Activated CD4-positive, alpha-beta T cell treated with anti-CD3 and anti-CD28 coated beads, Interleukin-2, amount 10 ng/mL, durations not matched to agents 24 days and 14 days (primary cell): Measurements from ENCODE around the gene PRKCH. TPM values are rescaled to one million over a fixed set of nuclear protein-coding genes. Genes with fewer than 3 reads are reported as not detected.
A peak's percentile ranks its signal among the peaks of the same experiment; 100 is the strongest.

Experiments used
- DNase-seq: peaks from one replicate; pipeline ENCODE4 v3.0.0; 2022
- H3K27ac Mint-ChIP-seq: one replicate; pipeline ENCODE4 v1.8.0; 2022; ENCODE audit warnings: mild to moderate bottlenecking, mixed read lengths
- H3K27me3 Mint-ChIP-seq: one replicate; pipeline ENCODE4 v1.8.0; 2022; ENCODE audit warnings: mixed read lengths
- H3K36me3 Mint-ChIP-seq: one replicate; pipeline ENCODE4 v1.8.0; 2022; ENCODE audit warnings: low read depth, mild to moderate bottlenecking, mixed read lengths
- H3K4me1 Mint-ChIP-seq: one replicate; pipeline ENCODE4 v1.8.0; 2021; ENCODE audit warnings: mixed read lengths
- H3K4me3 Mint-ChIP-seq: one replicate; pipeline ENCODE4 v1.8.0; 2022; ENCODE audit warnings: mild to moderate bottlenecking, moderate library complexity, mixed read lengths
- H3K9me3 Mint-ChIP-seq: one replicate; pipeline ENCODE4 v1.8.0; 2021; ENCODE audit warnings: mixed read lengths
- intact Hi-C: fragments of 100-400 bp; cut with micrococcal nuclease; formaldehyde crosslinking; loops from one replicate; pipeline ENCODE4 v1.15.1; 2023
- total RNA-seq: library from RNA; stranded (reverse); gene quantifications from 2 replicates; pipeline ENCODE4 v1.2.3, GENCODE V29; 2022

Gene PRKCH
- total RNA-seq, 1 donor from 2014 or later, result 118 TPM

- Mint-ChIP-seq H3K27me3 (no peaks in the 10 kb centered on the region), H3K27ac (peak overlapping the region; percentile 42), H3K4me3 (peak overlapping the region; percentile 93), H3K9me3 (no peaks in the 10 kb centered on the region), H3K36me3 (peaks cover 24% of the 10 kb centered on the region), H3K4me1 (peaks cover 17% of the 10 kb centered on the region)
- intact Hi-C loops, result loop anchor here (5.0 to 10.0 kb wide), 3 partner anchors 36 to 134 kb away; partner anchors contain the start of gene TMEM30B
- DNase-seq, result no peak
These were observed 484 bp upstream of the PRKCH start for GRCh38 chr14:61320806-61321384.

DNA sequence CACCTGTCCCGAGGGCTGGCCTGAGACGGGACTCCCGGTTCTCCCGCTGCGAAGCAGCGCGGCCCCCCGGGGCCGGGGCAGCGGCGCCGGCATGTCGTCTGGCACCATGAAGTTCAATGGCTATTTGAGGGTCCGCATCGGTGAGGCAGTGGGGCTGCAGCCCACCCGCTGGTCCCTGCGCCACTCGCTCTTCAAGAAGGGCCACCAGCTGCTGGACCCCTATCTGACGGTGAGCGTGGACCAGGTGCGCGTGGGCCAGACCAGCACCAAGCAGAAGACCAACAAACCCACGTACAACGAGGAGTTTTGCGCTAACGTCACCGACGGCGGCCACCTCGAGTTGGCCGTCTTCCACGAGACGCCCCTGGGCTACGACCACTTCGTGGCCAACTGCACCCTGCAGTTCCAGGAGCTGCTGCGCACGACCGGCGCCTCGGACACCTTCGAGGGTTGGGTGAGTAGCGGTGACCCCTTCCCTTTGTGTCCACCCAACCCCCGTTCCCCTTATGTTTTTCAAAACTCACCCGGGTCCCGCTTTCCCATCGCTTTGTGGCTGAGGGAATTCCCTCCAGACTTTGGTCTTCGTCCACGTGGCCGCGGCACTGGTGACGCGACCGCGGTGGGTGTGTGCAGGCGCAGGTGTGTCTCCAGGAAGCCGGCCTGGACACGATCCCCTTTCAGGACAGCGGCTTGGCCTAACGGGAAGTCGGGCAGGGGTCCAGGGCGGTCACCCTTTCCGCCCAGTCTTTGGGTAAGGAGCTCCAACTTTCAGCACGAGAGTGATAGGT, 826 bp downstream of the PRKCH start:
- no peak for DNase-seq
- Mint-ChIP-seq H3K4me1 (peaks cover 27% of the 10 kb centered on the region), H3K9me3 (no peaks in the 10 kb centered on the region), H3K27me3 (no peaks in the 10 kb centered on the region), H3K27ac (peak overlapping the region; percentile 91), H3K36me3 (peaks cover 33% of the 10 kb centered on the region), H3K4me3 (peak overlapping the region; percentile 93)
- intact Hi-C loops, result loop anchor here (5.0 to 10.0 kb wide), 3 partner anchors 35 to 133 kb away; partner anchors contain the start of gene TMEM30B

DNA sequence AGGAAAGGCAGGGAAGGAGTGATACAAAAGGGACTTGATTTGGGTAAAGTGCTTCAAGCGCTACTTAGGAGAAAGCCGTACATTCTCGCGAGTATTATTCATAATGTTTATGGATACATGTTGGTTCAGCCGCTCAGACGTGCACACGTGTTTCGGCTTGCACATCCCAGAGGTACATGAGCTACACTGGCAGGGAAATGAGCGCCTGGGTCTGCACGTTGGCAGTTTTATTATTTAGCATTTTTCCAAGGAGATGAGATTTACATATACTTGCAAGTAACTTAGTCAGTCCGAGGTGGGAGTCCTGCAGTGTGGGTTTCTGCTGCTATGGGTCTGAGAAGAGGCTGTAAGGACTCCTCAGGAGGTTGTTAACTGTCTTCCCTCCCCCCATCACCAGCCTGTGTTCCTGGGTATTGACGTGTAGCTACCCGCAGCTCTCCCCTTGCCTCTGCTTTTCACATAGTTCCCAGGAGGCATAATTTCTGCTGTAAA, 1.5 kb downstream of the PRKCH start:
- no peaks in the 10 kb centered on the region for H3K27me3 Mint-ChIP-seq
- H3K27ac Mint-ChIP-seq, result peak overlapping the region; percentile 91
- peaks cover 33% of the 10 kb centered on the region for H3K4me1 Mint-ChIP-seq
- H3K36me3 Mint-ChIP-seq, result peaks cover 34% of the 10 kb centered on the region
- intact Hi-C loops, result loop anchor here (1.0 to 10.0 kb wide), 4 partner anchors 26 to 132 kb away; partner anchors contain the start of gene TMEM30B
- DNase-seq, result peak; percentile 84
- H3K9me3 Mint-ChIP-seq, result no peaks in the 10 kb centered on the region
- peak overlapping the region; percentile 93 for H3K4me3 Mint-ChIP-seq

GRCh38 chr14:61323970-61324369, 2.6 kb downstream of the PRKCH start:
- H3K9me3 Mint-ChIP-seq, result no peaks in the 10 kb centered on the region
- intact Hi-C loops, result loop anchor here (1.0 to 10.0 kb wide), 4 partner anchors 27 to 131 kb away; partner anchors contain the start of gene TMEM30B
- H3K4me1 Mint-ChIP-seq, result peaks cover 41% of the 10 kb centered on the region
- peaks cover 37% of the 10 kb centered on the region for H3K36me3 Mint-ChIP-seq
- H3K4me3 Mint-ChIP-seq, result peak overlapping the region; percentile 93
- no peaks in the 10 kb centered on the region for H3K27me3 Mint-ChIP-seq
- peak; percentile 63 for DNase-seq
- H3K27ac Mint-ChIP-seq, result peak overlapping the region; percentile 91

DNA sequence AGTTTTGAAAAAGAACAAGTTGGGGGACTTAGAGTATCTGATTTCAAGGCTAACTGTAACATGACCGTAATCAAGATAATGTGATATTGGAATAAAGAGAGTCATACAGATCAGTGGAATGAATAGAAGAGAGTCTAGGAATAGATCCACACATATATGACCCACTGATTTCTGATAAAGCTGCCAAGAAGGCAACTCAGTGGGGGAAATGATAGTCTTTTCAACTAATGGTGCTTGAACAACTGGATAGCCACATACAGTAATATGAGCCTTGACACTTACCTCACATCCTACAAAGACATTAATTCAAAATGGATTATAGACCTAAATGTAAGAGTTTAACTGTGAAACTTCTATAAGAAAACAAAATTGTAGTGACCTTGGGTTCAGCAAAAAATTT, 3.8 kb downstream of the PRKCH start:
- Mint-ChIP-seq H3K4me3 (peak overlapping the region; percentile 87), H3K9me3 (no peaks in the 10 kb centered on the region), H3K27ac (peak overlapping the region; percentile 90), H3K36me3 (peaks cover 43% of the 10 kb centered on the region), H3K27me3 (no peaks in the 10 kb centered on the region), H3K4me1 (peaks cover 50% of the 10 kb centered on the region)
- peak; percentile 54 for DNase-seq
- intact Hi-C loops, result loop anchor here (10.0 kb wide), 1 partner anchor 130 kb away; no protein-coding TSS in a partner anchor

DNA sequence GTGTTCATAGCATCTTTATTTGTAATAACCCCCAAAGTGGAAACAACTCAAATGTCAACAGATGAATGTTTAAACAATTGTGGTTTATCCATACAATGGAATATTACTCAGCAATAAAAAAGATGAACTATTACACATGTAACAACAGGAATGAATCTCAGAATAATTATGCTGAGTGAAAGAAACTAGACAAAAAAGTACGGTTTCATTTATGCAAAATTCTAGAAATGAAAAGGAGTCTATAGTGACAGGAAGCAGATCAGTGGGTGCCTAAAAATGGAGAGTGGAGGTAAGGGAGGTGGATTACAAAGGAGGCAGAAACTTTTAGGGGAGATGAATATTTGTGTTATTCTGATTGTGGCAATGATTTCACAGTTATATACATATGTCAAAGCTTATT, 4.8 kb downstream of the PRKCH start:
- H3K4me3 Mint-ChIP-seq, result peak overlapping the region; percentile 87
- peak overlapping the region; percentile 90 for H3K27ac Mint-ChIP-seq
- intact Hi-C loops, result loop anchor here (1.0 to 10.0 kb wide), 2 partner anchors 80 to 129 kb away; no protein-coding TSS in a partner anchor
- peak; percentile 59 for DNase-seq
- H3K27me3 Mint-ChIP-seq, result no peaks in the 10 kb centered on the region
- H3K9me3 Mint-ChIP-seq, result no peaks in the 10 kb centered on the region
- H3K4me1 Mint-ChIP-seq, result peaks cover 56% of the 10 kb centered on the region
- H3K36me3 Mint-ChIP-seq, result peaks cover 45% of the 10 kb centered on the region

GRCh38 chr14:61326847-61327246, 5.5 kb downstream of the PRKCH start:
- no peaks in the 10 kb centered on the region for H3K9me3 Mint-ChIP-seq
- peak; percentile 69 for DNase-seq
- H3K36me3 Mint-ChIP-seq, result peaks cover 45% of the 10 kb centered on the region
- peak overlapping the region; percentile 87 for H3K4me3 Mint-ChIP-seq
- intact Hi-C loops, result loop anchor here (1.0 to 10.0 kb wide), 2 partner anchors 79 to 128 kb away; no protein-coding TSS in a partner anchor
- H3K27ac Mint-ChIP-seq, result peak overlapping the region; percentile 90
- no peaks in the 10 kb centered on the region for H3K27me3 Mint-ChIP-seq
- peaks cover 59% of the 10 kb centered on the region for H3K4me1 Mint-ChIP-seq

DNA sequence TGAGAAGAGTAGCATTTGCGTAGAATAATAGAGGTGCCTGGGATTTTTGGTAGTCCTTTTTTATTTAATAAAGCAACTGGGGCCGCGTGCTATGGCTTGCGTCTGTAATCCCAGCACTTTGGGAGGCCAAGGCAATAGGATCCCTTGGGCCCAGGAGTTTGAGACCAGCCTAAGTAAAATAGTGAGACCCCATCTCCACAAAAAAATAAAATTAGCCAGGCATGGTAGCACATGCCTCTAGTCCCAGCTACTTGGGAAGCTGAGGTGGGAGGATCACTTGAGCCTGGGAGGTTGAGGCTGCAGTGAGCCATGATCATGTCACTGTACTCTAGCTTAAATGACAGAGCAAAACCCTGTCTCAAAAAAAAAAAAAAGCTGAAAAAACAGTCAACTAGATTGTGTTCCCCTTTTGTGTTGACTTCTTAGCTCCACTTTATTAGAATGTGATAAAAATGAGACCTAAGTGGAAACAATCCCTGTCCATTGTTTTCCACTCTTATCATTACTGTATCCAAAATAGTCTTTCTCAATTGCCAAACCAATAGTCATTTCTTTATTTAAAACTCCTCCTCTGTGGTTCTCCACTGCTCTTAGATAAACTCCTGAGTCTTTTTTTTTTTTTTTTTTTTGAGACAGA, 7.4 kb downstream of the PRKCH start:
- Mint-ChIP-seq H3K27me3 (no peaks in the 10 kb centered on the region), H3K4me1 (peaks cover 74% of the 10 kb centered on the region), H3K4me3 (peak overlapping the region; percentile 76), H3K9me3 (no peaks in the 10 kb centered on the region), H3K27ac (peak overlapping the region; percentile 89), H3K36me3 (peaks cover 41% of the 10 kb centered on the region)
- peak; percentile 60 for DNase-seq
- intact Hi-C loops, result loop anchor here (1.0 to 10.0 kb wide), 2 partner anchors 14 to 126 kb away; no protein-coding TSS in a partner anchor

DNA sequence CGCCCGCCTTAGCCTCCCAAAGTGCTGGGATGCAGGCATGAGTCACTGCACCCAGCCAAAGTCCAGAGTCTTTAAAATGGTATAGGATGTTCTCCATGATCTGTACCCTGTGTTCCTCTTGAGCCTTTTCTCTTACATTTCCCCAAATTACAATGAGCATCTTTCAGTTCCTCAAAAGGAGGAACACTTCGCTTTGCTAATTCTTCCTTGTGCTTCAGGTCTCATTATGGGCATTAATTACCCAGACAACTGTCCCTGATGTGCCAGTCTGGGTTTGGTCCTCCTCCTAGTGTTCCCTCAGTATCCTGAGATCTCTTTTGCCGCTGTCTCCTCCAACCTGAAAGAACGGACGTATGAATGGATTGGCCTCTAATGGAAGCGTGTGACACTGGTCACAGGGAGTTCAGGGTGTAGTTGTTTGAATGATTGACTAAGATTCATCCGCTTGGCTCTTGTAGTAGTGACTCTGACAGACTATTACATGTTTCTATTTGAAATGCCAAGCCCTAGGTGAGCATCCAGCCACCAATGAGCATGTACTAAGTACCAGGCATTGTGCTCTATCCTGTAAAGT, 8.2 kb downstream of the PRKCH start:
- peak; percentile 69 for DNase-seq
- Mint-ChIP-seq H3K4me3 (peak overlapping the region; percentile 76), H3K4me1 (peaks cover 75% of the 10 kb centered on the region), H3K36me3 (peaks cover 36% of the 10 kb centered on the region), H3K27me3 (no peaks in the 10 kb centered on the region), H3K27ac (peak overlapping the region; percentile 89), H3K9me3 (no peaks in the 10 kb centered on the region)
- intact Hi-C loops, result loop anchor here (2.0 to 10.0 kb wide), 5 partner anchors 59 to 575 kb away; partner anchors contain the start of gene HIF1A

DNA sequence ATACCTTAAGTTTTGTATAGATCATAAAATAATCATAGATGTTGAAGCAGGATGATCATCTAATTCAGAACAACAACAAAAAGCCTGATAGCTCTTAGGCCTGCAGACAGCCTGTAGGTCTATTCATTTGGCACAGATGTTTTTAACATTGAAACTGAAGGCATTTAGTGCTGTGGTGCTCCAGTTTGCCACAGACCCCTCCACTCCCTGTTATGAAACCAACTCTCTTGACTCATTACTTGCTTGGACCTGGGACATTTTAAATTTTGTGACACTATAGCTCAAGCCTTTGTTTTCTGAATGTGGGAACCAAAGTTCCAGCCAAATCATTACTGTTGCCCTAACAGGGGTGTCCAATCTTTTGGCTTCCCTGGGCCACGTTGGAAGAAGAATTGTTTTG, 9.1 kb downstream of the PRKCH start:
- DNase-seq, result peak; percentile 82
- Mint-ChIP-seq H3K27me3 (no peaks in the 10 kb centered on the region), H3K27ac (peak overlapping the region; percentile 89), H3K4me3 (peak overlapping the region; percentile 76), H3K9me3 (no peaks in the 10 kb centered on the region), H3K4me1 (peaks cover 74% of the 10 kb centered on the region), H3K36me3 (peaks cover 32% of the 10 kb centered on the region)
- intact Hi-C loops, result loop anchor here (2.0 to 10.0 kb wide), 4 partner anchors 58 to 576 kb away; partner anchors contain the start of gene HIF1A

DNA sequence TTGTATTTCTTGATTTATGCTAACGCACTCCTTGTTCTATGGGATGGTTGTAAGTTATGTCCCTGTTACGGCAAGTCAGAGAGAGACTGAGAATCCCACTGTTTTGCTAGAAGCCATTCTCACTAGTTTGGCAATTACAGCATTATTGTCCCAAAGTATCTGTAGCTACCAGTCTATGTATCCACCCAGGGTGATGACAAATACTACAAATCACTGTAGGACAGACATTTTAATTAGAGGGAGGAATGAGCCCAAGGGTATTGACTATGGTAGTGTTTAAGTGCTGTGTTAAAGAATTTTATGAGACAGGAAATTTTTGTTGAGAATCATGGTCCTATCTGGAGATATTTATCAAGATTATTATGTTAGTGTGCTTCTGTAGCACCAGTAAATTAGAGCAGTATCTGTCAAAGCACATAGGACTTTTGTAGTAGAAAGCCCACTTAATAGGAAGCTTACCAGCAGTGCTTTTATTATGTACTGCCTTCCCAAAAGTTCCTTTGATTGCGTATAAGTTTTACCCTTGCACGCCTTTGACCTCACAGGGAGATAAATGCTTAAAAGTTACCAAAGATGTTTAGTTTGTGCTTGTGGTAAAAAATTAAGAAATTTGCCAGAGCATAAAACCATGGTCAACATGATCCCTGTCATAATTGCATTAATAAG, 10.7 kb downstream of the PRKCH start:
- Mint-ChIP-seq H3K27ac (peak overlapping the region; percentile 93), H3K4me1 (peaks cover 77% of the 10 kb centered on the region), H3K36me3 (peaks cover 26% of the 10 kb centered on the region), H3K9me3 (no peaks in the 10 kb centered on the region), H3K4me3 (peak overlapping the region; percentile 82), H3K27me3 (no peaks in the 10 kb centered on the region)
- peak; percentile 56 for DNase-seq
- intact Hi-C loops, result loop anchor here (2.0 to 10.0 kb wide), 4 partner anchors 57 to 577 kb away; partner anchors contain the start of gene HIF1A

- Mint-ChIP-seq H3K4me3 (peak overlapping the region; percentile 82), H3K4me1 (peaks cover 75% of the 10 kb centered on the region), H3K27ac (peak overlapping the region; percentile 93), H3K27me3 (no peaks in the 10 kb centered on the region), H3K9me3 (no peaks in the 10 kb centered on the region), H3K36me3 (peaks cover 25% of the 10 kb centered on the region)
- DNase-seq, result peak; percentile 81
- intact Hi-C loops, result loop anchor here (5.0 to 10.0 kb wide), 3 partner anchors 365 to 578 kb away; partner anchors contain the start of gene HIF1A
These were observed 11.3 kb downstream of the PRKCH start for GRCh38 chr14:61332658-61333029.
